Stimulated activated CD4-positive, alpha-beta T cell treated with anti-CD3 and anti-CD28 coated beads, Interleukin-1b, Interleukin-23, amount 100 ng/mL, for 1 hour (primary cell): ENCODE measurements around the gene PTH1R.
A peak's percentile ranks its signal among the peaks of the same experiment; 100 is the strongest.

Source experiments
- DNase-seq, 2 donors: peaks; one replicate each; pipeline ENCODE4 v3.0.0-alpha.2; 2020; ENCODE audit warnings: low read depth in 2 of 2

Gene PTH1R

DNA sequence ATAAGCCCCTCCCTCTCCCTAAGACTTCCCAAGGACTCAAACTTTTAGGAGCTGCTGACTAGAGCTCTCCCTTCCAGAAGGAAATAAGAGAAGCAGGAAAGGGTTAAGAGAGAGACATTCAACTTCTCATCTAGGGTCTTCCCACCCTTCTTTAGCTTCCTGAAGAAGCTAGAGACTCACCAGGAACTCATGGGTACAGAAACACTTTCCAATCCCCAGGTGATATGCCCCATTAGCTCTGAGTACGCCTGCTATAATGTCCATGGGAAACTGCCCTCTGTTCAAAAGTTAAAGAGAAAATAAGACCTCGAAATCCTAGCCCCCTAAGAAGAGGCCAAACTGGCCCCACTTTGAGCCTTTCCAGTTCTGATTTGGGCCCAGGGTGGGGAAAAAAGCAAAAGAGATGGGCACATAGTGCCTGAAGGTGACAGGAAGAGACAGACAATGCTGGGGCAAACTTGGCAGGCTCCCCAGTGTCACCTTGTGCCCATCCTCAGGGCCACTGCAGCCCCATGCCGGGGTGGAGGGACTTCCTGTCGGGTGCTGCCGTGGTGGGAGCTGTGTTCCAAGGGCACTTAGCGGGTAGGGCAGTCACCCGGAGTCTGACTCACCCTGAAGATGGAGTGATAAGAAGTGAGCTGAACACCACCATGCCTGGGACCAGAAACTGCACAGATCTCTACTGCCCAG, 69.5 kb downstream of the PTH1R start:
- peak in 1 of 2 donors; percentile 56 for DNase-seq

DNA sequence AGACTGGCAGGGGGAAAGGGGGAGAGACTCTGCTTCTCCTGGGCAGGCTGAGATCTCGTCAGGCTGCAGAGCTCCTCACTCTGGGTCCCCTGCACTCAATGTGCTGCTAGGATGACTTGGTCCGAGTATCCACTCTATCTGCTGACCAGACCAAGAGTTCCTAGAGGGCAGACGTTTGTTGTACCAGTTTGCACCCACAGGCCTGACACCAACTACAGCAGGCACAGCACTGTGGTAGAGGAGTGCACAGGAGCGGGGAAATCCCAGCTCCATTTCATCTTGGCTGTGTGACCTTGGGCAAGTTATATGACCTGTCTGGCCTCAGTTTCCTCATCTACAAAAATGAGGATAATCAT, 70.0 kb downstream of the PTH1R start:
- DNase-seq: no peak

DNA sequence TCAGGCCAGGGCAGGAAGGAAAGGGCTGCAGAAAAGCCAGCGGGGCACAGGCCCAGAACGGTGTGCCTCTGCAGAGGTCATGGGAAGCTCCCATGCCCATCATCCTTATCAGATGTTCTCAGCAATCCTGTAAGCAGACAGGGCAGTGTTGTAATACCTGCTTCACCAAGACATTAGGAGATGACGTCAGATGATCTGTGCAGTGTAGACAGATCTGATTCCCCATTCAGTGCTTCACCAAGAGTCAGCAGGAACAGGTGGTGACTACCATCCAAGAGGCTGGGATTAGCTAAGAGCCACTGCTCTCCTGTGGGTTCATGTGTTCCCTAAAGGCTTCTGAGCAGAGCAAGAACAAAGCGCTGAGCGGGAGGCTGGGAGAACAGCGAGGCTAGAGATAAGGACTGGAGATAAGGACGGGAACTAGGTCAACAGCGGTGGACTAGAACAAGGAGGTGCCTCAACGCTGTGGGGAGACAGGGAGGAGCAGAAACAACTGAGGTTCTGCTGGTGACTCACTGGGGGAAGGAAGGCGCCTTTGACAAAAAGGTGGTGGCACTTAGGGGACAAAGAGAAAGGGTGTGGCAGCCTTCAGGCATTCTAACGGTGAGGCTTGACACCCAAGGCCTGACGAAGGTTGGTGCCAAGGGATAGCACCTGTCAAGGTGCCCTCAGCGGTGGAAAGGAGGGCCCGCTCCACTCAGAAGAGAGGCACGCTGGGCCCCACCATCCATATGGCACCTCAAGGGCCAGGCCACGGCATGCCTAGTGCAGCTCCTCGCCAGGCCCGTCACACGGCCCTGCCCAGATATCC, 70.7 kb downstream of the PTH1R start:
- DNase-seq: peak in 1 of 2 donors; percentile 43

DNA sequence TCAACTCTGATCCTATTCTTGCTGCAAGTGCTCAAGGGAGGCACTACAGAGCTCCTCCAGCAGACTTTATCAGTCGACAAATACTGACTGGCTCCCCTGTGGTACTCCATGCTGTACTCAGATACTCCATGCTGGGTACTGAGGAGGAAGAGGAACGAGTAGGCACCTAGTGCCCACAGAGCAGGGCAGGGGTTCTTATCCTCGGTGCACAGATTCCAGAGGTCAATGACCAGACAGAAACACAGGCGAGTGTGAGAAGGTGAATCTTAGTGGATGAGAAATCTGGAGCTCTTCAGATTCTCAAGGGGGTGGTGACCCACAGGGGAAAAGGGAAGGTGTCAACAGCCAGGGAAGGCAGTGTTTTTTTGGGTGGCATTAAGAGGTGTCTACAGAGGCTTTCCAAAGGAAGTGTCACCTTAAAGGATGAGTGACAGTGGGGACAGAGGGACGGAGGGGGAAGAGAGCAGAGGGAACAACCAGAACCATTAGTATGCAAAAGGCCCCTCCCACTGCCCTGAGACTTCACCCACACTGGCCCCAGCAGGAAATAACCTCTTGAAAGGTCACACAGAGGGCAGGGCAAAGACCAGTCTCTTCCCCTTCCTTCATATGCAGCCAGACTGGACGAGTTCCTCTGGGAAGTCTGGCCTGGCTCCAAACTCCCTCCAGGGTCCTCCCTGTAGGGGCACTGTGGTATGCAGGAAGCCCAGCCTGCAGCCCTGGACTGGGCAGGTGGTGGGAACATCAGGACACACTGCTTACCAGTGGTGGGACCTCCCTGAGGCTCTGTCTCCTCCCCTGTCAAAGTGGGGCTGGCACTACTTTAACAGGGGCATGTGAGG, 71.5 kb downstream of the PTH1R start:
- DNase-seq: no peak

DNA sequence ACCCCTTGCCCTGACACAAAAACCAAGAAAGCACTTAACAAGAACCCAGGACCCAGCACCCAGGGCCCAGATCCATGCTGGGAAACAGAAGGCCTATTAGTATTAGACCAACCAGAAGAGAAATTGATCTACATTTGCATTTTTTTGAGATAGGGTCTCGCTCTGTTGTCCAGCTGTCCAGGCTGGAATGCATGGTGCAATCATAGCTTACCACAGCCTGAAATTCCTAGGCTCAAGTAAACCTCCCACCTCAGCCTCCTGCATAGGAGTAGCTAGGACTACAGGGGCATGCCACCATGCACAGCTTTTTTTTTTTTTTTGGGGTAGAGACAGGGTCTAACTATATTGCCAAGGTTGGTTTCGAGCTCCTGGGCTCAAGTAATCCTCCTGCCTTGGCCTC, 72.7 kb downstream of the PTH1R start:
- DNase-seq: no peak

DNA sequence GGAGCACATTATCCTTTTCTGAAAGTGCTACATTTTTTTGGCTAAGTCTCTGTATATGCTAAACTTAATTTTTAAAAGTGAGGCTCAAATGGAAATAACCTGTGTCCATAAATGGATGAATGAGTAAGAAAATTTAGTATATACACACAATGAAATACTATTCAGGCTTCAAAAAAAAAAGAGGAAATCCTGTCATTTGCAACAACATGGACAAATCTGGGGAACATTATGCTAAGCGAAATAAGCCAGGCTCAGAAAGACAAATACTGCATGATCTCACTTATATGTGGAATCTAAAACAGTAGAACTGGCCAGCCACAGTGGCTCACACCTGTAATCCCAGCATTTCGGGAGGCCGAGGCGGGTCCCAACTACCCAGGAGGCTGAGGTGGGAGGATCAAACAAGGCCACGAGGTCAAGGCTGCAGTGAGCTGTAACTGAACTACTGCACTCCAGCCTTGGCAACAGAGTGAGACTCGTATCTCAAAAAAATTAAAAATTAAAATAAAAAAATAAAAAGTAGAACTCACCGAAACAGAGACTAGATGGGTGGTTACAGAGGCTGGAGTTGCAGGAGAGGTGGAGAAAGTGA, 73.2 kb downstream of the PTH1R start:
- no peak for DNase-seq

DNA sequence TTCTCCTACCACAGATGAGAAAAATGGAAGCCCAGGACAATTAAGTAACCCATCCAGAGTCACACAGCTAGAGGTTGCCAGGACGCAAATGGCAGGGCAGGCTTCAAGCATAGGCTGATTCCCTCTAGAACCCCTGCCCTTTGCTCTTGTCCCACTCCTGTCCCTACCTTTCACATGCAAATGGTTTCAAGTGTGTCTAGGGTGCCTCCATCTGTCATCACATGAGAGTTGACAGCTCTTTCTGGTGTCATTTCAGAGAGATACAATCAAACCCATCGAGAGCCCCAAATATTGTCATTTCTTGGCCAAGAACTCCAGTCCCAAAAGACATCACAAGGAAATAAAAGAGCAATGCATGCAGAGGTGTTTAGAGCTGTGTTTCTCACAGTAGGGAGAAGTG, 75.3 kb downstream of the PTH1R start:
- DNase-seq: no peak
